ENCODE results near the gene SPTLC3. TPM values are rescaled to one million over a fixed set of nuclear protein-coding genes. Genes with fewer than 3 reads are reported as not detected.

The SPTLC3 gene
- total and polyA plus RNA-seq, 9 donors: 2.1 to 10.5 (median 8.8) TPM

DNA sequence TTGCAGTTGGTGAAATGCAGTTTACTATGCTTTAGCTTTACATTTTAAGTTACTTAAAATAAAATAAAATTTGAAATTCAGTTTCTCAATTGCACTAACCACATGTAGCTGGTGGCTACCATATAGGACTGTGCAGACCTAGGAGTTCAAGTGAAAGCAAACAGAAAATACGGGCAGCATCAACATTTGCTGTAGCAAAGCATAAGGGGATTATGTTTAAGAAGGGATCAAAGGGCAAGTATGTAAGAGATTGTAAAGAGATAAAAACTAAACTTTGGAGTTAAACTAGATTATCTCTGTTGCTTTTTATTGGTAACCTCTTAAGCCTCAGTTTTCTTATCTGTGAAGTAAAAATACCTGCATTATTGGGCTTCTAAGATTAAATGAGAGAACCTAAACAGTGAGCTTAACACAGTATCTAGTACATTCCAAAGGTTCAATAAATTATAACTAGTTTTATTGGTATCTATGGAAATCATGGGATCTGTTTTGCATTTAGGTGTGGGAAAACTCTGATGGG is 81.2 kb downstream of the SPTLC3 start:
- Histone ChIP-seq H3K27ac (no peak overlapping the region), H3K27me3 (no peaks in the 10 kb centered on the region), H3K4me1 (ENCODE audit: insufficient read depth) (no peaks in the 10 kb centered on the region), H3K4me3 (no peak overlapping the region), H3K36me3 (no peaks in the 10 kb centered on the region), H3K9me3 (no peaks in the 10 kb centered on the region)
- no peak for DNase-seq
- no peak for TF ChIP-seq CTCF (IDR thresholded peaks at IDR 0.05)
- TF ChIP-seq EP300 (IDR thresholded peaks at IDR 0.05): no peak
- TF ChIP-seq POLR2A (IDR thresholded peaks at IDR 0.05): no peak
- intact Hi-C loops (cut with DNase I): no loop called here
- WGBS, 3 donors: 80 to 88% (median 87%) methylated on average over 1 of the region's 1 CpG

DNA sequence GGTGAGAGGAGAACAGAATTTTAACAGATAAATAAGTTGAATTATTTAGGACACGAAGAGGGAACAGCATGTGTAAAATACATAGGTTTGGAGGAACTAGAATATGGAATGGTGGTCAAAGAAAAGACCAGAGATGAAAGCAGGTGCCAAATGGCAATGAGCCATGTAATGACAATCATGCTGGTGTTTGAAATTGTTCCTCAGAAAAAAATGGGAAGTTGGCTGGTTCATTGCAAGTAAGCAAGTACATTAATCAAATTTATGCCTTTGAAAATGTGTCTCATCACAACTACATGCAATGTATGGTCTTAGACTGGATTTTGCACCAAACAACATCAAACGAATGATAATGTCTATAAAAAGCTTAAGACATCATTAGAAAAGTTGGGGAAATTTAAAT is 83.3 kb downstream of the SPTLC3 start:
- no peaks in the 10 kb centered on the region for H3K27me3 ChIP-seq
- WGBS, 3 donors: 81 to 83% (median 82%) methylated on average over 2 of the region's 2 CpGs
- H3K36me3 ChIP-seq: no peaks in the 10 kb centered on the region
- H3K27ac ChIP-seq: no peak overlapping the region
- no peak for TF ChIP-seq POLR2A (IDR thresholded peaks at IDR 0.05)
- TF ChIP-seq EP300 (IDR thresholded peaks at IDR 0.05): no peak
- TF ChIP-seq CTCF (IDR thresholded peaks at IDR 0.05): no peak
- H3K4me3 ChIP-seq: no peak overlapping the region
- H3K4me1 ChIP-seq (ENCODE audit: insufficient read depth): no peaks in the 10 kb centered on the region
- intact Hi-C loops (cut with DNase I): no loop called here
- no peak for DNase-seq
- H3K9me3 ChIP-seq: no peaks in the 10 kb centered on the region

DNA sequence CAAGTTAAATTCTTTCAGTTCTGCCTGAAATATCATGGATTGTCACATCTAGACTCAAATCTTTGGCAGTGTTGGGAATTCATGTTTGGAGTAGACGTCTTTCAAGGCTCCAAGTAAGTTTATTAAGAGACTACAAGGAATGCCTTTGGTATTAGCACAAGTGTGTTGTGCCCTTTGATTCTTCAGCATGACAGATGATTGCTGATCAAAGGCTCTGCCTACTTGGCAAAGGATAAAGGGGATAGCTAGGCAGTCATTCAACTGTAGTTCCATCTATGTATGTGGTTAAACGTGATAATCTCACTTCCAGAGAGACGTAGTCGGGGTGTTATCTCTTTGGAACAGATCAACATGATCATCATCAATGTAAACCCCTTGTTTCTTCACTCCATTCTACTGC is 86.2 kb downstream of the SPTLC3 start:
- H3K9me3 ChIP-seq: no peaks in the 10 kb centered on the region
- no peak for DNase-seq
- no peak overlapping the region for H3K4me3 ChIP-seq
- TF ChIP-seq CTCF (IDR thresholded peaks at IDR 0.05) (no peak), EP300 (IDR thresholded peaks at IDR 0.05) (no peak), POLR2A (IDR thresholded peaks at IDR 0.05) (no peak)
- H3K4me1 ChIP-seq (ENCODE audit: insufficient read depth): no peaks in the 10 kb centered on the region
- H3K27me3 ChIP-seq: no peaks in the 10 kb centered on the region
- WGBS, 3 donors: 77 to 83% (median 80%) methylated on average over 4 of the region's 4 CpGs
- H3K36me3 ChIP-seq: no peaks in the 10 kb centered on the region
- no peak overlapping the region for H3K27ac ChIP-seq
- intact Hi-C loops (cut with DNase I): no loop called here

DNA sequence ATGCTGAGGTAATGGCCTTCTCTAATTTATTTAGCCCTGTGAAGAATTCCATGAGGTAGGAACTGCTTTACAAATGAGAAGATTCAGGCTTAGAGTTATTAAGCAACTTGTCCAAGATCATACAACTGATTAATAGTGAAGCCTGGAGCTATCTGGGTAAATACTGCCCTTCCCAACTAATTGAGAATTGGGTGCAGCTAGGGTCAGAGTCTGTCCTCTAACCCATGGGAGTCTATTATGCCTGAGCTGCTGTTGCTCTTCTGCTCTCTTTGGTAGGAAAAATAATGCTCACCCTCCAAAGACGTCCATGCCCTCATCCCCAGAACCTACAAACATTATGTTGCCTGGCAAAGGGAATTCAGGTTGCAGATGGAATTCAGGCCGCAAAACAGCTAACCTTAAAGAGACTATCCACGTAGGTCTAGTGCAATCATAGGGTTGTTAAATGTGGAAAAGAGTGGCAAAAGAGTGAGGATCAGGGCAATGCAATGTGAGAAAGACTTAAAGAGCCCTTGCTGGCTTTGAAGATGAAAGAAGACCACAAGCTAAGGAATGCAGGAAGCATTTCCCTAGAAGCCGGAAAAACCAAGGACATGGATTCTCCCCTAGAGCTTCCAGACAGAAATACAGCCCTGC is 90.1 kb downstream of the SPTLC3 start:
- TF ChIP-seq POLR2A (IDR thresholded peaks at IDR 0.05) (no peak), EP300 (IDR thresholded peaks at IDR 0.05) (no peak), CTCF (IDR thresholded peaks at IDR 0.05) (no peak)

More for the DNA sequence above, 90.1 kb downstream of the SPTLC3 start:
- no peaks in the 10 kb centered on the region for H3K36me3 ChIP-seq
- WGBS, 3 donors: 87 to 91% (median 88%) methylated on average over 4 of the region's 4 CpGs
- H3K4me1 ChIP-seq (ENCODE audit: insufficient read depth): no peaks in the 10 kb centered on the region
- intact Hi-C loops (cut with DNase I): no loop called here
- no peaks in the 10 kb centered on the region for H3K27me3 ChIP-seq
- DNase-seq: no peak
- H3K4me3 ChIP-seq: no peak overlapping the region
- H3K9me3 ChIP-seq: no peaks in the 10 kb centered on the region
- H3K27ac ChIP-seq: no peak overlapping the region
